GM23338 (cell line): ENCODE results near the gene IPCEF1. TPM values are rescaled to one million over a fixed set of nuclear protein-coding genes. Genes with fewer than 3 reads are reported as not detected.
A peak's percentile ranks its signal among the peaks of the same experiment; 100 is the strongest.

Experiments used
- ATAC-seq: fragments of 200-7000 bp; cut with Tn5 transposase; 3 replicates; pipeline ENCODE4 v1.9.1; 2020
- DNase-seq: peaks from one replicate; pipeline ENCODE4 v3.0.0-alpha.2; 2015; ENCODE audit warnings: low spot score
- H2AFZ ChIP-seq: fragments of 200-600 bp; sonication (generic); 2 replicates; pipeline ENCODE4 v1.8.0; 2016; ENCODE audit warnings: antibody characterized with exemption, mild to moderate bottlenecking, moderate library complexity
- H3F3A ChIP-seq: fragments of 200-600 bp; sonication (generic); replicated peaks from 2 replicates; pipeline ENCODE4 v1.8.0; 2017; ENCODE audit warnings: antibody characterized with exemption, mixed run types, low read depth
- H3K27ac ChIP-seq: fragments of 200-600 bp; sonication (generic); 2 replicates; pipeline ENCODE4 v1.6.1; 2016; ENCODE audit warnings: low read depth
- H3K27me3 ChIP-seq: fragments of 200-600 bp; sonication (generic); 2 replicates; pipeline ENCODE4 v1.8.0; 2016; ENCODE audit warnings: mild to moderate bottlenecking, mixed run types, moderate library complexity; ENCODE audit not compliant: insufficient read depth
- H3K36me3 ChIP-seq: fragments of 200-600 bp; sonication (generic); 2 replicates; pipeline ENCODE4 v1.8.0; 2016; ENCODE audit warnings: mild to moderate bottlenecking; ENCODE audit not compliant: insufficient read depth
- H3K4me1 ChIP-seq: fragments of 200-600 bp; sonication (generic); 2 replicates; pipeline ENCODE4 v1.8.0; 2016; ENCODE audit warnings: mild to moderate bottlenecking, moderate library complexity; ENCODE audit not compliant: insufficient read depth
- H3K4me2 ChIP-seq: fragments of 200-600 bp; sonication (generic); 2 replicates; pipeline ENCODE4 v1.7.1; 2017; ENCODE audit warnings: mixed run types
- H3K4me3 ChIP-seq: fragments of 200-600 bp; sonication (generic); 2 replicates; pipeline ENCODE4 v1.6.1; 2016; ENCODE audit warnings: mixed run types
- H3K79me2 ChIP-seq: fragments of 200-600 bp; sonication (generic); replicated peaks from 2 replicates; pipeline ENCODE4 v1.8.0; 2017; ENCODE audit warnings: mild to moderate bottlenecking; ENCODE audit not compliant: insufficient read depth
- H3K9me2 ChIP-seq: fragments of 200-600 bp; sonication (generic); 2 replicates; pipeline ENCODE4 v1.8.0; 2017; ENCODE audit not compliant: insufficient read depth
- H4K20me1 ChIP-seq: fragments of 200-600 bp; sonication (generic); replicated peaks from 2 replicates; pipeline ENCODE4 v1.8.0; 2017; ENCODE audit warnings: mild to moderate bottlenecking; ENCODE audit not compliant: insufficient read depth
- H3K27ac Mint-ChIP-seq: 2 replicates; pipeline ENCODE4 v1.8.0; 2020; ENCODE audit warnings: inconsistent platforms, mild to moderate bottlenecking, moderate library complexity, mixed read lengths
- H3K27me3 Mint-ChIP-seq: 3 replicates; pipeline ENCODE4 v1.8.0; 2022; ENCODE audit warnings: low read depth, mild to moderate bottlenecking, moderate library complexity, mixed read lengths, inconsistent platforms; ENCODE audit not compliant: insufficient read depth, poor library complexity
- H3K36me3 Mint-ChIP-seq: 3 replicates; pipeline ENCODE4 v1.8.0; 2021; ENCODE audit warnings: low read depth, mild to moderate bottlenecking, inconsistent platforms, moderate library complexity, mixed read lengths
- H3K4me1 Mint-ChIP-seq: 3 replicates; pipeline ENCODE4 v1.8.0; 2020; ENCODE audit warnings: mild to moderate bottlenecking, inconsistent platforms, mixed read lengths
- H3K4me3 Mint-ChIP-seq: 3 replicates; pipeline ENCODE4 v1.8.0; 2021; ENCODE audit warnings: moderate library complexity, mild to moderate bottlenecking, inconsistent platforms, mixed read lengths
- H3K9me3 Mint-ChIP-seq: 3 replicates; pipeline ENCODE4 v1.8.0; 2020; ENCODE audit warnings: moderate library complexity, mild to moderate bottlenecking, inconsistent platforms, mixed read lengths
- CREB1 ChIP-seq: fragments of 250-450 bp; sonication (Bioruptor Pico); IDR thresholded peaks from 2 replicates; pipeline ENCODE4 v1.5.0; 2020; ENCODE audit warnings: low read depth, mild to moderate bottlenecking, moderate library complexity
- CTCF ChIP-seq, 2 experiments: fragments of 200-600 bp in 1 of 2; sonication (generic) in 1 of 2; conservative IDR thresholded peaks; 2 replicates each; pipeline versions ENCODE4 v1.5.1 to v1.6.1; 2016 to 2017; ENCODE audit warnings: antibody characterized with exemption in 2 of 2, low read depth in 2 of 2, mild to moderate bottlenecking in 2 of 2, moderate library complexity in 1 of 2
- EZH2 ChIP-seq: fragments of 200-600 bp; sonication (generic); IDR thresholded peaks from one replicate; pipeline ENCODE4 v1.8.0; 2017; ENCODE audit warnings: antibody characterized with exemption, mild to moderate bottlenecking, low read depth; ENCODE audit not compliant: unreplicated experiment
- EZH2phosphoT487 ChIP-seq: fragments of 200-600 bp; sonication (generic); IDR thresholded peaks from one replicate; pipeline ENCODE4 v1.8.1; 2018; ENCODE audit warnings: antibody characterized with exemption; ENCODE audit not compliant: unreplicated experiment
- JUNB ChIP-seq: IDR thresholded peaks from one replicate; pipeline ENCODE4 v1.6.1; 2016; ENCODE audit warnings: antibody characterized with exemption; ENCODE audit not compliant: unreplicated experiment
- NANOG ChIP-seq: IDR thresholded peaks from 2 replicates; pipeline ENCODE4 v1.6.1; 2016; ENCODE audit warnings: antibody characterized with exemption, borderline replicate concordance
- POLR2AphosphoS5 ChIP-seq: IDR thresholded peaks from 2 replicates; pipeline ENCODE4 v1.6.1; 2016; ENCODE audit warnings: antibody characterized with exemption, low read depth
- REST ChIP-seq: IDR thresholded peaks from one replicate; pipeline ENCODE4 v1.6.1; 2018; ENCODE audit warnings: antibody characterized with exemption; ENCODE audit not compliant: unreplicated experiment
- STAT1 ChIP-seq: IDR thresholded peaks from one replicate; pipeline ENCODE4 v1.6.1; 2016; ENCODE audit warnings: antibody characterized with exemption; ENCODE audit not compliant: unreplicated experiment
- ZNF114 ChIP-seq: fragments of 250-450 bp; sonication (Bioruptor Pico); IDR thresholded peaks from 2 replicates; pipeline ENCODE4 v1.5.0; 2020; ENCODE audit warnings: mild to moderate bottlenecking, moderate library complexity
- ZNF331 ChIP-seq: fragments of 250-450 bp; sonication (Bioruptor Pico); IDR thresholded peaks from 2 replicates; pipeline ENCODE4 v1.5.0; 2020; ENCODE audit warnings: low read depth, mild to moderate bottlenecking, moderate library complexity
- polyA plus RNA-seq: library from polyadenylated mRNA; unstranded; fragments of >200 nt; fragmentation: Nextera tagmentation; extraction: Ambion mirVana; gene quantifications from 2 replicates; pipeline ENCODE4 v1.2.1, GENCODE V29; 2016
- total RNA-seq: library from RNA; depleted of rRNA; stranded (reverse); fragments of >200 nt; shearing (Covaris generic); gene quantifications from 2 replicates; pipeline ENCODE4 v1.2.3, GENCODE V29; 2014
- TF ChIP-seq, protein P1 (sequence below): fragments of 250-450 bp; sonication (Bioruptor Pico); IDR thresholded peaks from 2 replicates; pipeline ENCODE4 v1.5.0; 2020; ENCODE audit warnings: mild to moderate bottlenecking, moderate library complexity
- TF ChIP-seq, protein P2 (sequence below): IDR thresholded peaks from 2 replicates; pipeline ENCODE4 v1.6.1; 2016; ENCODE audit warnings: antibody characterized with exemption

The IPCEF1 gene
- total and polyA plus RNA-seq, 2 experiments from 2014 or later = 0.15 to 1.8 TPM

DNA sequence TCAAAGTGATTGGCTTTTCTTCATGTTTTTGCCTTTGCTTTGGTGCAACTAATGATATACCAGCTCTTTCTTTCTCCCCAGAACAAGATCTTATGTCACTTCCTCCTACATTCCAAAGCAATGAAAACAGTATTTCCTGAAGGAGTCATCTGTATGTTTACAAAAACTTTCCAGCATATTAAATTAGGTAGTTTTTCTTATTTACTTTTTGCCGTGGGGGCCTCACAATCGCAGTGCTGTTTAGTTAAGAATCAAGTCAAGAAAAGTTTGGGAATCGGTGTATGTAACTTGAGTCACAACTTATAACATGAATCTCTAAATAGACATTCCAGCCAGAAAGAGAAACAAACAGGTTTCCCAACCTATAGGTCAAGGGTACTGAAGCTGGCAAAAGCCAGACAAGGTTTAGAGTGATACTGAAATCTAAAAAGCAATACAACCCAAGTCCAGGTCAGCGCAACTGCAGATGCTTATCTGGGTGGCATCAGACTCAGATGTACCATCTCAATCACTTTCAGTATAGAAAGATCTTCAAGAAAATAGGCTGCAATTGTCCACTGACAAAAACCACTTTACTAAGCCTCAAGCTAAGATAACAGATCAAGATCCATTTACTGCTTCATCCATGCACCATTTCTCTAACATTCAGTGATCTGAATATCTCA, 63.6 kb downstream of the IPCEF1 start:
- Histone ChIP-seq H3F3A (no peaks in the 10 kb centered on the region), H3K9me2 (no peaks in the 10 kb centered on the region), H3K27ac (no peak overlapping the region), H3K4me2 (no peak overlapping the region), H3K27me3 (no peaks in the 10 kb centered on the region), H3K4me3 (no peak overlapping the region), H3K4me1 (no peaks in the 10 kb centered on the region), H4K20me1 (no peaks in the 10 kb centered on the region), H3K79me2 (no peaks in the 10 kb centered on the region), H3K36me3 (no peaks in the 10 kb centered on the region), H2AFZ (no peak overlapping the region)
- peaks cover 5% of the 10 kb centered on the region; the same call in 2 of the 3 replicates for H3K4me1 Mint-ChIP-seq
- H3K27ac Mint-ChIP-seq = no peak overlapping the region
- no peak overlapping the region for H3K4me3 Mint-ChIP-seq
- ATAC-seq (no peak), DNase-seq (peak; percentile 2)
- H3K27me3 Mint-ChIP-seq = no peaks in the 10 kb centered on the region
- no peaks in the 10 kb centered on the region for H3K36me3 Mint-ChIP-seq
- no peaks in the 10 kb centered on the region; the same call in 1 of the 3 replicates for H3K9me3 Mint-ChIP-seq
- TF ChIP-seq NANOG (no peak), EZH2 (no peak), CREB1 (no peak), STAT1 (no peak), REST (no peak), EZH2phosphoT487 (no peak), ZNF331 (CRISPR knock-in tag) (no peak), ZNF114 (no peak), JUNB (no peak), POLR2AphosphoS5 (no peak), CTCF (conservative IDR thresholded peaks at IDR 0.05; ENCODE audit: low read depth in 2 of 2) (no peak)
- TF ChIP-seq, protein P1, sequence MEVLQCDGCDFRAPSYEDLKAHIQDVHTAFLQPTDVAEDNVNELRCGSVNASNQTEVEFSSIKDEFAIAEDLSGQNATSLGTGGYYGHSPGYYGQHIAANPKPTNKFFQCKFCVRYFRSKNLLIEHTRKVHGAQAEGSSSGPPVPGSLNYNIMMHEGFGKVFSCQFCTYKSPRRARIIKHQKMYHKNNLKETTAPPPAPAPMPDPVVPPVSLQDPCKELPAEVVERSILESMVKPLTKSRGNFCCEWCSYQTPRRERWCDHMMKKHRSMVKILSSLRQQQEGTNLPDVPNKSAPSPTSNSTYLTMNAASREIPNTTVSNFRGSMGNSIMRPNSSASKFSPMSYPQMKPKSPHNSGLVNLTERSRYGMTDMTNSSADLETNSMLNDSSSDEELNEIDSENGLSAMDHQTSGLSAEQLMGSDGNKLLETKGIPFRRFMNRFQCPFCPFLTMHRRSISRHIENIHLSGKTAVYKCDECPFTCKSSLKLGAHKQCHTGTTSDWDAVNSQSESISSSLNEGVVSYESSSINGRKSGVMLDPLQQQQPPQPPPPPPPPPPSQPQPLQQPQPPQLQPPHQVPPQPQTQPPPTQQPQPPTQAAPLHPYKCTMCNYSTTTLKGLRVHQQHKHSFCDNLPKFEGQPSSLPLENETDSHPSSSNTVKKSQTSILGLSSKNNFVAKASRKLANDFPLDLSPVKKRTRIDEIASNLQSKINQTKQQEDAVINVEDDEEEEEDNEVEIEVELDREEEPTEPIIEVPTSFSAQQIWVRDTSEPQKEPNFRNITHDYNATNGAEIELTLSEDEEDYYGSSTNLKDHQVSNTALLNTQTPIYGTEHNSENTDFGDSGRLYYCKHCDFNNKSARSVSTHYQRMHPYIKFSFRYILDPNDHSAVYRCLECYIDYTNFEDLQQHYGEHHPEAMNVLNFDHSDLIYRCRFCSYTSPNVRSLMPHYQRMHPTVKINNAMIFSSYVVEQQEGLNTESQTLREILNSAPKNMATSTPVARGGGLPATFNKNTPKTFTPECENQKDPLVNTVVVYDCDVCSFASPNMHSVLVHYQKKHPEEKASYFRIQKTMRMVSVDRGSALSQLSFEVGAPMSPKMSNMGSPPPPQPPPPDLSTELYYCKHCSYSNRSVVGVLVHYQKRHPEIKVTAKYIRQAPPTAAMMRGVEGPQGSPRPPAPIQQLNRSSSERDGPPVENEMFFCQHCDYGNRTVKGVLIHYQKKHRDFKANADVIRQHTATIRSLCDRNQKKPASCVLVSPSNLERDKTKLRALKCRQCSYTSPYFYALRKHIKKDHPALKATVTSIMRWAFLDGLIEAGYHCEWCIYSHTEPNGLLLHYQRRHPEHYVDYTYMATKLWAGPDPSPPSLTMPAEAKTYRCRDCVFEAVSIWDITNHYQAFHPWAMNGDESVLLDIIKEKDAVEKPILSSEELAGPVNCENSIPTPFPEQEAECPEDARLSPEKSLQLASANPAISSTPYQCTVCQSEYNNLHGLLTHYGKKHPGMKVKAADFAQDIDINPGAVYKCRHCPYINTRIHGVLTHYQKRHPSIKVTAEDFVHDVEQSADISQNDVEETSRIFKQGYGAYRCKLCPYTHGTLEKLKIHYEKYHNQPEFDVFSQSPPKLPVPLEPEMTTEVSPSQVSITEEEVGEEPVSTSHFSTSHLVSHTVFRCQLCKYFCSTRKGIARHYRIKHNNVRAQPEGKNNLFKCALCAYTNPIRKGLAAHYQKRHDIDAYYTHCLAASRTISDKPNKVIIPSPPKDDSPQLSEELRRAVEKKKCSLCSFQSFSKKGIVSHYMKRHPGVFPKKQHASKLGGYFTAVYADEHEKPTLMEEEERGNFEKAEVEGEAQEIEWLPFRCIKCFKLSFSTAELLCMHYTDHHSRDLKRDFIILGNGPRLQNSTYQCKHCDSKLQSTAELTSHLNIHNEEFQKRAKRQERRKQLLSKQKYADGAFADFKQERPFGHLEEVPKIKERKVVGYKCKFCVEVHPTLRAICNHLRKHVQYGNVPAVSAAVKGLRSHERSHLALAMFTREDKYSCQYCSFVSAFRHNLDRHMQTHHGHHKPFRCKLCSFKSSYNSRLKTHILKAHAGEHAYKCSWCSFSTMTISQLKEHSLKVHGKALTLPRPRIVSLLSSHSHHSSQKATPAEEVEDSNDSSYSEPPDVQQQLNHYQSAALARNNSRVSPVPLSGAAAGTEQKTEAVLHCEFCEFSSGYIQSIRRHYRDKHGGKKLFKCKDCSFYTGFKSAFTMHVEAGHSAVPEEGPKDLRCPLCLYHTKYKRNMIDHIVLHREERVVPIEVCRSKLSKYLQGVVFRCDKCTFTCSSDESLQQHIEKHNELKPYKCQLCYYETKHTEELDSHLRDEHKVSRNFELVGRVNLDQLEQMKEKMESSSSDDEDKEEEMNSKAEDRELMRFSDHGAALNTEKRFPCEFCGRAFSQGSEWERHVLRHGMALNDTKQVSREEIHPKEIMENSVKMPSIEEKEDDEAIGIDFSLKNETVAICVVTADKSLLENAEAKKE = no peak
- TF ChIP-seq, protein P2, sequence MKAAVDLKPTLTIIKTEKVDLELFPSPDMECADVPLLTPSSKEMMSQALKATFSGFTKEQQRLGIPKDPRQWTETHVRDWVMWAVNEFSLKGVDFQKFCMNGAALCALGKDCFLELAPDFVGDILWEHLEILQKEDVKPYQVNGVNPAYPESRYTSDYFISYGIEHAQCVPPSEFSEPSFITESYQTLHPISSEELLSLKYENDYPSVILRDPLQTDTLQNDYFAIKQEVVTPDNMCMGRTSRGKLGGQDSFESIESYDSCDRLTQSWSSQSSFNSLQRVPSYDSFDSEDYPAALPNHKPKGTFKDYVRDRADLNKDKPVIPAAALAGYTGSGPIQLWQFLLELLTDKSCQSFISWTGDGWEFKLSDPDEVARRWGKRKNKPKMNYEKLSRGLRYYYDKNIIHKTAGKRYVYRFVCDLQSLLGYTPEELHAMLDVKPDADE = no peak
